Measurements from ENCODE around the gene EME1.

- TF ChIP-seq POLR2AphosphoS5 (IDR thresholded peaks at IDR 0.05) (no peak), POLR2A (IDR thresholded peaks at IDR 0.05) (no peak), CTCF (IDR thresholded peaks at IDR 0.05) (no peak)
These were observed 676 bp downstream of the EME1 start for GRCh38 chr17:50373705-50374104.

All from prostate gland (tissue), 2 donors.